H9 (cell line): ENCODE results near the gene SPTLC3. TPM values are rescaled to one million over a fixed set of nuclear protein-coding genes. Genes with fewer than 3 reads are reported as not detected.

Experiments
- DNase-seq: peaks from one replicate; pipeline ENCODE4 v3.0.0-alpha.2; 2017
- H2AFZ ChIP-seq: one replicate; pipeline ENCODE4 v1.6.1; 2013; ENCODE audit warnings: mild to moderate bottlenecking, low read length, control low read depth, moderate library complexity
- H2AK5ac ChIP-seq: 2 replicates; pipeline ENCODE4 v1.6.1; 2013; ENCODE audit warnings: low read length, control low read depth, mixed read lengths; ENCODE audit not compliant: insufficient read length
- H2BK120ac ChIP-seq: one replicate; pipeline ENCODE4 v1.6.1; 2013; ENCODE audit warnings: low read depth, mild to moderate bottlenecking, low read length, control low read depth, inconsistent platforms; ENCODE audit not compliant: poor library complexity, severe bottlenecking
- H2BK12ac ChIP-seq: 2 replicates; pipeline ENCODE4 v1.6.1; 2013; ENCODE audit warnings: low read length, control low read depth, mixed read lengths, low read depth; ENCODE audit not compliant: insufficient read length
- H2BK15ac ChIP-seq: 2 replicates; pipeline ENCODE4 v1.6.1; 2013; ENCODE audit warnings: low read depth, low read length, control low read depth
- H2BK20ac ChIP-seq: one replicate; pipeline ENCODE4 v1.6.1; 2013; ENCODE audit warnings: low read depth, mild to moderate bottlenecking, low read length, control low read depth, inconsistent platforms; ENCODE audit not compliant: poor library complexity, severe bottlenecking
- H2BK5ac ChIP-seq: 2 replicates; pipeline ENCODE4 v1.6.1; 2013; ENCODE audit warnings: low read length, control low read depth, mixed read lengths; ENCODE audit not compliant: insufficient read length
- H3K14ac ChIP-seq: 2 replicates; pipeline ENCODE4 v1.6.1; 2013; ENCODE audit warnings: low read length, control low read depth; ENCODE audit not compliant: insufficient read depth
- H3K18ac ChIP-seq: 2 replicates; pipeline ENCODE4 v1.6.1; 2013; ENCODE audit warnings: low read depth, mild to moderate bottlenecking, mixed read lengths, low read length, control low read depth; ENCODE audit not compliant: insufficient read length
- H3K23ac ChIP-seq: 2 replicates; pipeline ENCODE4 v1.6.1; 2013; ENCODE audit warnings: low read length, control low read depth, mixed read lengths, low read depth; ENCODE audit not compliant: insufficient read length
- H3K23me2 ChIP-seq: 2 replicates; pipeline ENCODE4 v1.6.1; 2013; ENCODE audit warnings: low read depth, mild to moderate bottlenecking, mixed read lengths, low read length, control low read depth; ENCODE audit not compliant: insufficient read length, poor library complexity, severe bottlenecking
- H3K27ac ChIP-seq: 2 replicates; pipeline ENCODE4 v1.5.1; 2013; ENCODE audit warnings: low read length, control low read depth, mixed read lengths, low read depth; ENCODE audit not compliant: insufficient read length
- H3K27me3 ChIP-seq: 2 replicates; pipeline ENCODE4 v1.6.1; 2013; ENCODE audit warnings: low read length, control low read depth, inconsistent platforms; ENCODE audit not compliant: insufficient read depth
- H3K4ac ChIP-seq: 2 replicates; pipeline ENCODE4 v1.6.1; 2013; ENCODE audit warnings: low read depth, mild to moderate bottlenecking, control low read depth, inconsistent platforms, low read length, moderate library complexity
- H3K4me1 ChIP-seq: 2 replicates; pipeline ENCODE4 v1.6.1; 2013; ENCODE audit warnings: low read length, control low read depth, inconsistent platforms; ENCODE audit not compliant: insufficient read depth
- H3K4me2 ChIP-seq: 2 replicates; pipeline ENCODE4 v1.6.1; 2013; ENCODE audit warnings: low read length, control low read depth, mixed read lengths; ENCODE audit not compliant: insufficient read length, insufficient read depth
- H3K56ac ChIP-seq: 2 replicates; pipeline ENCODE4 v1.6.1; 2013; ENCODE audit warnings: low read depth, mild to moderate bottlenecking, mixed read lengths, low read length, control low read depth; ENCODE audit not compliant: insufficient read length
- H3K79me1 ChIP-seq: 2 replicates; pipeline ENCODE4 v1.6.1; 2013; ENCODE audit warnings: low read depth, mild to moderate bottlenecking, moderate library complexity, low read length, control low read depth, inconsistent platforms; ENCODE audit not compliant: insufficient read depth, poor library complexity, severe bottlenecking
- H3K79me2 ChIP-seq: 2 replicates; pipeline ENCODE4 v1.6.1; 2013; ENCODE audit warnings: low read length, control low read depth, inconsistent platforms; ENCODE audit not compliant: insufficient read depth
- H3K9ac ChIP-seq: 2 replicates; pipeline ENCODE4 v1.6.1; 2013; ENCODE audit warnings: low read length, control low read depth, mixed read lengths; ENCODE audit not compliant: insufficient read length; ENCODE audit errors: extremely low read depth
- H3K9me3 ChIP-seq: one replicate; pipeline ENCODE4 v1.6.1; 2013; ENCODE audit warnings: low read depth, low read length, inconsistent platforms; ENCODE audit not compliant: control insufficient read depth
- H3T11ph ChIP-seq: one replicate; pipeline ENCODE4 v1.6.1; 2013; ENCODE audit warnings: mild to moderate bottlenecking, low read length, control low read depth, inconsistent platforms
- H4K20me1 ChIP-seq: one replicate; pipeline ENCODE4 v1.6.1; 2013; ENCODE audit not compliant: control insufficient read depth, insufficient read length, insufficient read depth
- H4K5ac ChIP-seq: 2 replicates; pipeline ENCODE4 v1.6.1; 2013; ENCODE audit warnings: low read depth, mild to moderate bottlenecking, mixed read lengths, low read length, control low read depth; ENCODE audit not compliant: insufficient read length
- H4K8ac ChIP-seq: replicated peaks from 2 replicates; pipeline ENCODE4 v1.6.1; 2013; ENCODE audit warnings: low read length, control low read depth, mixed read lengths, low read depth; ENCODE audit not compliant: insufficient read length
- H4K91ac ChIP-seq: 2 replicates; pipeline ENCODE4 v1.6.1; 2013; ENCODE audit warnings: low read depth, mild to moderate bottlenecking, moderate library complexity, mixed read lengths, low read length, control low read depth; ENCODE audit not compliant: insufficient read length
- H3K27ac Mint-ChIP-seq, 3 experiments: 2 replicates in 2 of 3; 3 replicates in 1 of 3; pipeline ENCODE4 v1.8.0; 2020 to 2021; ENCODE audit warnings: mixed read lengths in 3 of 3, mild to moderate bottlenecking in 1 of 3, moderate library complexity in 1 of 3
- H3K27me3 Mint-ChIP-seq: 2 replicates; pipeline ENCODE4 v1.8.0; 2021; ENCODE audit warnings: low read depth, mild to moderate bottlenecking, moderate library complexity, mixed read lengths
- H3K36me3 Mint-ChIP-seq, 3 experiments: 2 replicates in 2 of 3; 3 replicates in 1 of 3; pipeline ENCODE4 v1.8.0; 2020 to 2021; ENCODE audit warnings: low read depth in 3 of 3, mixed read lengths in 3 of 3; ENCODE audit not compliant: insufficient read depth in 1 of 3
- H3K4me1 Mint-ChIP-seq, 2 experiments: 2 replicates each; pipeline ENCODE4 v1.8.0; 2020; ENCODE audit warnings: mixed read lengths in 2 of 2
- H3K4me3 Mint-ChIP-seq, 2 experiments: 2 replicates in 1 of 2; 3 replicates in 1 of 2; pipeline ENCODE4 v1.8.0; 2020 to 2021; ENCODE audit warnings: mild to moderate bottlenecking in 2 of 2, mixed read lengths in 2 of 2, moderate library complexity in 1 of 2
- H3K9me3 Mint-ChIP-seq, 2 experiments: 2 replicates in 1 of 2; 3 replicates in 1 of 2; pipeline ENCODE4 v1.8.0; 2020; ENCODE audit warnings: mild to moderate bottlenecking in 2 of 2, mixed read lengths in 2 of 2, moderate library complexity in 1 of 2
- WGBS: extraction: QIAGEN DNeasy Blood & Tissue Kit; methylation state at CpG from one replicate; pipeline ENCODE4 v1.1.7; 2013; ENCODE audit warnings: missing lambda C conversion rate, low lambda C conversion rate, mixed read lengths; ENCODE audit not compliant: insufficient read length; ENCODE audit errors: extremely low coverage; 5-methylcytosine and 5-hydroxymethylcytosine counted together
- total RNA-seq: library from RNA; stranded (reverse); gene quantifications from 2 replicates; pipeline ENCODE4 v1.2.1, GENCODE V29; 2021
- TF ChIP-seq, protein P1 (sequence below): fragments of 200-600 bp; sonication (generic); conservative IDR thresholded peaks from 3 replicates; pipeline ENCODE4 v1.8.0; 2021; ENCODE audit warnings: antibody characterized with exemption, mild to moderate bottlenecking

SPTLC3 gene
- total RNA-seq, 1 experiment from 2014 or later, result 0.68 TPM

DNA sequence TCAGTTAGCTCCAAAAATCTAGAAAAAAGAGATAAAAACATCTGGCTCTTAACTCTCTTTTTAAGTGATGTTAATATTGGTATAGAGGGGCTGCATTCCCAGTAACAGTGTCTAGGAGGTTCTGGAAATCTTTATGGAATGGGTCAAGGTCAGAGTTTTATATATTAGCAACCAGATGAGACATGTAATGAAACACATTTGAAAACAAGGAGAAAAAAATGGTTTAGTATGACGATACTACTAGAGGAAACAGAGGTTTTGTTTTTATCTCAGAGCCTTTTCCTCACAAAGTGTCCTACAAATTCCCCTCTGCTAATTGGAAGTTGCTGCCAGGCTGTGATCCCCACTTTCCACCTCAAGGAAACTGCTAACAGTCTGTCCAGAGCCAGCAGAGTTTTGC lies 111.7 kb downstream of the SPTLC3 start:
- no peaks in the 10 kb centered on the region for H4K20me1 ChIP-seq
- TF ChIP-seq, protein P1, sequence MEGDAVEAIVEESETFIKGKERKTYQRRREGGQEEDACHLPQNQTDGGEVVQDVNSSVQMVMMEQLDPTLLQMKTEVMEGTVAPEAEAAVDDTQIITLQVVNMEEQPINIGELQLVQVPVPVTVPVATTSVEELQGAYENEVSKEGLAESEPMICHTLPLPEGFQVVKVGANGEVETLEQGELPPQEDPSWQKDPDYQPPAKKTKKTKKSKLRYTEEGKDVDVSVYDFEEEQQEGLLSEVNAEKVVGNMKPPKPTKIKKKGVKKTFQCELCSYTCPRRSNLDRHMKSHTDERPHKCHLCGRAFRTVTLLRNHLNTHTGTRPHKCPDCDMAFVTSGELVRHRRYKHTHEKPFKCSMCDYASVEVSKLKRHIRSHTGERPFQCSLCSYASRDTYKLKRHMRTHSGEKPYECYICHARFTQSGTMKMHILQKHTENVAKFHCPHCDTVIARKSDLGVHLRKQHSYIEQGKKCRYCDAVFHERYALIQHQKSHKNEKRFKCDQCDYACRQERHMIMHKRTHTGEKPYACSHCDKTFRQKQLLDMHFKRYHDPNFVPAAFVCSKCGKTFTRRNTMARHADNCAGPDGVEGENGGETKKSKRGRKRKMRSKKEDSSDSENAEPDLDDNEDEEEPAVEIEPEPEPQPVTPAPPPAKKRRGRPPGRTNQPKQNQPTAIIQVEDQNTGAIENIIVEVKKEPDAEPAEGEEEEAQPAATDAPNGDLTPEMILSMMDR, result no peak
- no peak overlapping the region for H2BK12ac ChIP-seq
- H4K91ac ChIP-seq, result no peak overlapping the region
- no peak overlapping the region for H3K4ac ChIP-seq
- H3K79me2 ChIP-seq, result no peaks in the 10 kb centered on the region
- no peak overlapping the region for H3K4me2 ChIP-seq
- no peak overlapping the region for H3K14ac ChIP-seq
- no peak overlapping the region for H2BK15ac ChIP-seq
- no peak overlapping the region for H2AFZ ChIP-seq
- no peaks in the 10 kb centered on the region for H3K9me3 ChIP-seq
- no peak overlapping the region for H2BK20ac ChIP-seq
- Mint-ChIP-seq H3K27me3 (no peaks in the 10 kb centered on the region; the same call in 1 of the 2 replicates), H3K27ac (no peak overlapping the region), H3K36me3 (no peaks in the 10 kb centered on the region), H3K4me1 (peaks cover 6% of the 10 kb centered on the region in 2 experiments), H3K9me3 (no peaks in the 10 kb centered on the region), H3K4me3 (no peak overlapping the region)
- no peaks in the 10 kb centered on the region for H3K79me1 ChIP-seq
- H2AK5ac ChIP-seq, result no peak overlapping the region
- H3K4me1 ChIP-seq, result no peaks in the 10 kb centered on the region
- no peak overlapping the region for H3T11ph ChIP-seq
- no peak overlapping the region for H4K5ac ChIP-seq
- no peak overlapping the region for H4K8ac ChIP-seq
- no peaks in the 10 kb centered on the region for H3K27me3 ChIP-seq
- no peak for DNase-seq
- H3K9ac ChIP-seq, result no peak overlapping the region
- no peaks in the 10 kb centered on the region for H3K23me2 ChIP-seq
- WGBS, result no CpG with 5 or more reads among the region's 1 CpG
- no peak overlapping the region for H3K56ac ChIP-seq
- H2BK120ac ChIP-seq, result no peak overlapping the region
- H2BK5ac ChIP-seq, result no peak overlapping the region
- no peak overlapping the region for H3K27ac ChIP-seq
- no peak overlapping the region for H3K23ac ChIP-seq
- no peak overlapping the region for H3K18ac ChIP-seq
